H9 (cell line): ENCODE measurements around the gene NDUFA1. TPM values are rescaled to one million over a fixed set of nuclear protein-coding genes. Genes with fewer than 3 reads are reported as not detected.

ENCODE experiments used
- DNase-seq: peaks from one replicate; pipeline ENCODE4 v3.0.0-alpha.2; 2017
- H2AFZ ChIP-seq: one replicate; pipeline ENCODE4 v1.6.1; 2013; ENCODE audit warnings: mild to moderate bottlenecking, low read length, control low read depth, moderate library complexity
- H2AK5ac ChIP-seq: 2 replicates; pipeline ENCODE4 v1.6.1; 2013; ENCODE audit warnings: low read length, control low read depth, mixed read lengths; ENCODE audit not compliant: insufficient read length
- H2BK120ac ChIP-seq: one replicate; pipeline ENCODE4 v1.6.1; 2013; ENCODE audit warnings: low read depth, mild to moderate bottlenecking, low read length, control low read depth, inconsistent platforms; ENCODE audit not compliant: poor library complexity, severe bottlenecking
- H2BK12ac ChIP-seq: 2 replicates; pipeline ENCODE4 v1.6.1; 2013; ENCODE audit warnings: low read length, control low read depth, mixed read lengths, low read depth; ENCODE audit not compliant: insufficient read length
- H2BK15ac ChIP-seq: 2 replicates; pipeline ENCODE4 v1.6.1; 2013; ENCODE audit warnings: low read depth, low read length, control low read depth
- H2BK20ac ChIP-seq: one replicate; pipeline ENCODE4 v1.6.1; 2013; ENCODE audit warnings: low read depth, mild to moderate bottlenecking, low read length, control low read depth, inconsistent platforms; ENCODE audit not compliant: poor library complexity, severe bottlenecking
- H2BK5ac ChIP-seq: 2 replicates; pipeline ENCODE4 v1.6.1; 2013; ENCODE audit warnings: low read length, control low read depth, mixed read lengths; ENCODE audit not compliant: insufficient read length
- H3K14ac ChIP-seq: 2 replicates; pipeline ENCODE4 v1.6.1; 2013; ENCODE audit warnings: low read length, control low read depth; ENCODE audit not compliant: insufficient read depth
- H3K18ac ChIP-seq: 2 replicates; pipeline ENCODE4 v1.6.1; 2013; ENCODE audit warnings: low read depth, mild to moderate bottlenecking, mixed read lengths, low read length, control low read depth; ENCODE audit not compliant: insufficient read length
- H3K23ac ChIP-seq: 2 replicates; pipeline ENCODE4 v1.6.1; 2013; ENCODE audit warnings: low read length, control low read depth, mixed read lengths, low read depth; ENCODE audit not compliant: insufficient read length
- H3K23me2 ChIP-seq: 2 replicates; pipeline ENCODE4 v1.6.1; 2013; ENCODE audit warnings: low read depth, mild to moderate bottlenecking, mixed read lengths, low read length, control low read depth; ENCODE audit not compliant: insufficient read length, poor library complexity, severe bottlenecking
- H3K27ac ChIP-seq: 2 replicates; pipeline ENCODE4 v1.5.1; 2013; ENCODE audit warnings: low read length, control low read depth, mixed read lengths, low read depth; ENCODE audit not compliant: insufficient read length
- H3K27me3 ChIP-seq: 2 replicates; pipeline ENCODE4 v1.6.1; 2013; ENCODE audit warnings: low read length, control low read depth, inconsistent platforms; ENCODE audit not compliant: insufficient read depth
- H3K4ac ChIP-seq: 2 replicates; pipeline ENCODE4 v1.6.1; 2013; ENCODE audit warnings: low read depth, mild to moderate bottlenecking, control low read depth, inconsistent platforms, low read length, moderate library complexity
- H3K4me1 ChIP-seq: 2 replicates; pipeline ENCODE4 v1.6.1; 2013; ENCODE audit warnings: low read length, control low read depth, inconsistent platforms; ENCODE audit not compliant: insufficient read depth
- H3K4me2 ChIP-seq: 2 replicates; pipeline ENCODE4 v1.6.1; 2013; ENCODE audit warnings: low read length, control low read depth, mixed read lengths; ENCODE audit not compliant: insufficient read length, insufficient read depth
- H3K56ac ChIP-seq: 2 replicates; pipeline ENCODE4 v1.6.1; 2013; ENCODE audit warnings: low read depth, mild to moderate bottlenecking, mixed read lengths, low read length, control low read depth; ENCODE audit not compliant: insufficient read length
- H3K79me1 ChIP-seq: 2 replicates; pipeline ENCODE4 v1.6.1; 2013; ENCODE audit warnings: low read depth, mild to moderate bottlenecking, moderate library complexity, low read length, control low read depth, inconsistent platforms; ENCODE audit not compliant: insufficient read depth, poor library complexity, severe bottlenecking
- H3K79me2 ChIP-seq: 2 replicates; pipeline ENCODE4 v1.6.1; 2013; ENCODE audit warnings: low read length, control low read depth, inconsistent platforms; ENCODE audit not compliant: insufficient read depth
- H3K9ac ChIP-seq: 2 replicates; pipeline ENCODE4 v1.6.1; 2013; ENCODE audit warnings: low read length, control low read depth, mixed read lengths; ENCODE audit not compliant: insufficient read length; ENCODE audit errors: extremely low read depth
- H3K9me3 ChIP-seq: one replicate; pipeline ENCODE4 v1.6.1; 2013; ENCODE audit warnings: low read depth, low read length, inconsistent platforms; ENCODE audit not compliant: control insufficient read depth
- H3T11ph ChIP-seq: one replicate; pipeline ENCODE4 v1.6.1; 2013; ENCODE audit warnings: mild to moderate bottlenecking, low read length, control low read depth, inconsistent platforms
- H4K20me1 ChIP-seq: one replicate; pipeline ENCODE4 v1.6.1; 2013; ENCODE audit not compliant: control insufficient read depth, insufficient read length, insufficient read depth
- H4K5ac ChIP-seq: 2 replicates; pipeline ENCODE4 v1.6.1; 2013; ENCODE audit warnings: low read depth, mild to moderate bottlenecking, mixed read lengths, low read length, control low read depth; ENCODE audit not compliant: insufficient read length
- H4K8ac ChIP-seq: replicated peaks from 2 replicates; pipeline ENCODE4 v1.6.1; 2013; ENCODE audit warnings: low read length, control low read depth, mixed read lengths, low read depth; ENCODE audit not compliant: insufficient read length
- H4K91ac ChIP-seq: 2 replicates; pipeline ENCODE4 v1.6.1; 2013; ENCODE audit warnings: low read depth, mild to moderate bottlenecking, moderate library complexity, mixed read lengths, low read length, control low read depth; ENCODE audit not compliant: insufficient read length
- H3K27ac Mint-ChIP-seq, 3 experiments: 2 replicates in 2 of 3; 3 replicates in 1 of 3; pipeline ENCODE4 v1.8.0; 2020 to 2021; ENCODE audit warnings: mixed read lengths in 3 of 3, mild to moderate bottlenecking in 1 of 3, moderate library complexity in 1 of 3
- H3K27me3 Mint-ChIP-seq: 2 replicates; pipeline ENCODE4 v1.8.0; 2021; ENCODE audit warnings: low read depth, mild to moderate bottlenecking, moderate library complexity, mixed read lengths
- H3K36me3 Mint-ChIP-seq, 3 experiments: 2 replicates in 2 of 3; 3 replicates in 1 of 3; pipeline ENCODE4 v1.8.0; 2020 to 2021; ENCODE audit warnings: low read depth in 3 of 3, mixed read lengths in 3 of 3; ENCODE audit not compliant: insufficient read depth in 1 of 3
- H3K4me1 Mint-ChIP-seq, 2 experiments: 2 replicates each; pipeline ENCODE4 v1.8.0; 2020; ENCODE audit warnings: mixed read lengths in 2 of 2
- H3K4me3 Mint-ChIP-seq, 2 experiments: 2 replicates in 1 of 2; 3 replicates in 1 of 2; pipeline ENCODE4 v1.8.0; 2020 to 2021; ENCODE audit warnings: mild to moderate bottlenecking in 2 of 2, mixed read lengths in 2 of 2, moderate library complexity in 1 of 2
- H3K9me3 Mint-ChIP-seq, 2 experiments: 2 replicates in 1 of 2; 3 replicates in 1 of 2; pipeline ENCODE4 v1.8.0; 2020; ENCODE audit warnings: mild to moderate bottlenecking in 2 of 2, mixed read lengths in 2 of 2, moderate library complexity in 1 of 2
- WGBS: extraction: QIAGEN DNeasy Blood & Tissue Kit; methylation state at CpG from one replicate; pipeline ENCODE4 v1.1.7; 2013; ENCODE audit warnings: missing lambda C conversion rate, low lambda C conversion rate, mixed read lengths; ENCODE audit not compliant: insufficient read length; ENCODE audit errors: extremely low coverage; 5-methylcytosine and 5-hydroxymethylcytosine counted together
- total RNA-seq: library from RNA; stranded (reverse); gene quantifications from 2 replicates; pipeline ENCODE4 v1.2.1, GENCODE V29; 2021
- TF ChIP-seq, protein P1 (sequence below): fragments of 200-600 bp; sonication (generic); conservative IDR thresholded peaks from 3 replicates; pipeline ENCODE4 v1.8.0; 2021; ENCODE audit warnings: antibody characterized with exemption, mild to moderate bottlenecking

Gene NDUFA1
- total RNA-seq, 1 experiment from 2014 or later = 69.4 TPM

GRCh38 chrX:119826399-119826959 is 45.2 kb upstream of the NDUFA1 start:
- no peak overlapping the region for H3K4ac ChIP-seq
- no peak overlapping the region for H3K23ac ChIP-seq
- Mint-ChIP-seq H3K36me3 (peaks cover 15 to 27% (median 23%) of the 10 kb centered on the region in 3 experiments), H3K9me3 (peaks cover 52 to 62% of the 10 kb centered on the region in 2 experiments), H3K27ac (no peak overlapping the region), H3K4me1 (no peaks in the 10 kb centered on the region), H3K27me3 (no peaks in the 10 kb centered on the region), H3K4me3 (no peak overlapping the region)
- no peak overlapping the region for H3K18ac ChIP-seq
- H3K9ac ChIP-seq = no peak overlapping the region
- no peak overlapping the region for H2BK5ac ChIP-seq
- no peak overlapping the region for H3K4me2 ChIP-seq
- no peak overlapping the region for H2AFZ ChIP-seq
- no peak overlapping the region for H2AK5ac ChIP-seq
- no peak overlapping the region for H4K8ac ChIP-seq
- no peak overlapping the region for H4K5ac ChIP-seq
- no peaks in the 10 kb centered on the region for H3K79me2 ChIP-seq
- no peak overlapping the region for H2BK15ac ChIP-seq
- no peak overlapping the region for H3K56ac ChIP-seq
- H2BK120ac ChIP-seq = no peak overlapping the region
- H3K4me1 ChIP-seq = no peaks in the 10 kb centered on the region
- TF ChIP-seq, protein P1, sequence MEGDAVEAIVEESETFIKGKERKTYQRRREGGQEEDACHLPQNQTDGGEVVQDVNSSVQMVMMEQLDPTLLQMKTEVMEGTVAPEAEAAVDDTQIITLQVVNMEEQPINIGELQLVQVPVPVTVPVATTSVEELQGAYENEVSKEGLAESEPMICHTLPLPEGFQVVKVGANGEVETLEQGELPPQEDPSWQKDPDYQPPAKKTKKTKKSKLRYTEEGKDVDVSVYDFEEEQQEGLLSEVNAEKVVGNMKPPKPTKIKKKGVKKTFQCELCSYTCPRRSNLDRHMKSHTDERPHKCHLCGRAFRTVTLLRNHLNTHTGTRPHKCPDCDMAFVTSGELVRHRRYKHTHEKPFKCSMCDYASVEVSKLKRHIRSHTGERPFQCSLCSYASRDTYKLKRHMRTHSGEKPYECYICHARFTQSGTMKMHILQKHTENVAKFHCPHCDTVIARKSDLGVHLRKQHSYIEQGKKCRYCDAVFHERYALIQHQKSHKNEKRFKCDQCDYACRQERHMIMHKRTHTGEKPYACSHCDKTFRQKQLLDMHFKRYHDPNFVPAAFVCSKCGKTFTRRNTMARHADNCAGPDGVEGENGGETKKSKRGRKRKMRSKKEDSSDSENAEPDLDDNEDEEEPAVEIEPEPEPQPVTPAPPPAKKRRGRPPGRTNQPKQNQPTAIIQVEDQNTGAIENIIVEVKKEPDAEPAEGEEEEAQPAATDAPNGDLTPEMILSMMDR = no peak
- DNase-seq = no peak
- H3T11ph ChIP-seq = no peak overlapping the region
- no peak overlapping the region for H2BK20ac ChIP-seq
- H3K9me3 ChIP-seq = peaks cover 16% of the 10 kb centered on the region
- H3K79me1 ChIP-seq = no peaks in the 10 kb centered on the region
- WGBS = no CpG with 5 or more reads among the region's 7 CpGs
- H3K23me2 ChIP-seq = no peaks in the 10 kb centered on the region
- H3K27me3 ChIP-seq = no peaks in the 10 kb centered on the region
- no peak overlapping the region for H2BK12ac ChIP-seq
- no peak overlapping the region for H4K91ac ChIP-seq
- H3K27ac ChIP-seq = no peak overlapping the region
- no peaks in the 10 kb centered on the region for H4K20me1 ChIP-seq
- no peak overlapping the region for H3K14ac ChIP-seq
